Right lobe of liver (tissue), 6 donors: ENCODE results near the gene CCDC88B. TPM values are rescaled to one million over a fixed set of nuclear protein-coding genes. Genes with fewer than 3 reads are reported as not detected.

Source experiments
- ATAC-seq, 4 donors: fragments of 200-7000 bp; cut with Tn5 transposase; one replicate each; pipeline ENCODE4 v1.9.1; 2020; ENCODE audit warnings: mild to moderate bottlenecking in 4 of 4, moderate library complexity in 4 of 4
- DNase-seq, 3 donors: peaks; one replicate each; pipeline ENCODE4 v3.0.0-alpha.2; 2020
- H3K27ac ChIP-seq, 3 donors: fragments of 200-600 bp; one replicate each; pipeline ENCODE4 v1.8.0; 2022
- H3K27me3 ChIP-seq, 2 donors: fragments of 200-600 bp; one replicate each; pipeline ENCODE4 v1.8.0; 2022
- H3K36me3 ChIP-seq, 4 donors: fragments of 200-600 bp; sonication (generic) in 1 of 4; one replicate each; pipeline versions ENCODE4 v1.5.1 to v1.8.0; 2017 to 2022; ENCODE audit warnings: control low read depth in 1 of 4
- H3K4me1 ChIP-seq, 4 donors: fragments of 200-600 bp; sonication (generic) in 1 of 4; one replicate each; pipeline versions ENCODE4 v1.5.1 to v1.8.0; 2017 to 2022; ENCODE audit warnings: control low read depth in 1 of 4
- H3K4me3 ChIP-seq, 3 donors: fragments of 200-600 bp; one replicate each; pipeline ENCODE4 v1.8.0; 2022
- H3K9me3 ChIP-seq, 4 donors: fragments of 200-600 bp; sonication (generic) in 1 of 4; one replicate each; pipeline versions ENCODE4 v1.5.1 to v1.8.0; 2017 to 2022; ENCODE audit warnings: control low read depth in 1 of 4
- POLR2A ChIP-seq: fragments of 450-650 bp; IDR thresholded peaks from one replicate; pipeline ENCODE4 v1.6.1; 2017; ENCODE audit warnings: antibody characterized with exemption, mild to moderate bottlenecking
- WGBS: methylation state at CpG from one replicate; pipeline ENCODE4 v1.1.6; 2018; ENCODE audit warnings: low coverage, low lambda C conversion rate; ENCODE audit not compliant: insufficient coverage; ENCODE audit errors: missing lambda C conversion rate; 5-methylcytosine and 5-hydroxymethylcytosine counted together
- intact Hi-C, 2 donors: fragments of 100-400 bp; cut with DNase I; formaldehyde crosslinking; loops; one replicate each; pipeline versions ENCODE4 v1.11.2 to v1.14.1; 2022
- total RNA-seq, 6 experiments: library from RNA; depleted of rRNA in 2 of 6; stranded (reverse); fragments of >200 nt in 2 of 6; fragmentation: NEBNext Ultra II Directional in 3 of 6; extraction: Animal tissue kit (Norgen Biotek cat#: 25700) in 3 of 6; gene quantifications; one replicate each; pipeline versions ENCODE4 v1.1.0 to v1.2.4, GENCODE V29; 2016 to 2023
- TF ChIP-seq, protein P1 (sequence below), 4 donors: fragments of 200-600 bp in 3 of 4; fragments of 450-650 bp in 1 of 4; IDR thresholded peaks; one replicate each; pipeline versions ENCODE4 v1.5.1 to v1.8.0; 2016 to 2022; ENCODE audit warnings: antibody characterized with exemption in 4 of 4, mild to moderate bottlenecking in 2 of 4
- donor health status: DM: no; HTN: yes; CAD: no.
- donor health status: DM: no; HTN: no; CAD: no.
- donor health status: DM: no; HTN: no; CAD: no.
- donor health status: DM: no; HTN: yes; CAD: no.
- donor health status: DM: no; HTN: yes; CAD: no.

CCDC88B gene
- total RNA-seq, 6 experiments from 2014 or later = 2.4 to 10.6 (median 4.9) TPM

DNA sequence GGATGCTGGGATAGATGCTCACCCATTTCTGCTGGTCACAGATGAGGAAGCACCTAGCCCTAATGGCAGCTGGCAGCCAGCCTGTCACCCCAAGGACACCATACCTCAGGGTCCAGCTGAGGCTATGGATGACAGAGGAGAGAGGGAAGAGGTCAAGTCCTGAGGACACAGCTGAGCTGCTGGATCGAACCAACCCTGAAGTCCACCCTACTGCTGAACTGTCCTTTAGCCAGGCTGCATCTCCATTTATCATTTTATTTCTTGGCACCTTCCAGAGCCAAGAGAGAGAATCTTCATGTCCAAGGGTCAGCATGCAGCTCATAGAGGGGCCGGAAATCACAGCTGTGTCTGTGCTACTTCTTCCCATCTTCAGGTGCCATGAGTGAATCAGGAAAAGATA lies 49.8 kb downstream of the CCDC88B start:
- H3K27ac ChIP-seq = no peak overlapping the region
- H3K4me3 ChIP-seq = no peak overlapping the region
- H3K4me1 ChIP-seq = no peaks in the 10 kb centered on the region
- 90% methylated on average over 2 of the region's 2 CpGs for WGBS
- ATAC-seq (no peak), DNase-seq (no peak)
- no peaks in the 10 kb centered on the region for H3K9me3 ChIP-seq
- intact Hi-C loops = no loop called here
- no peaks in the 10 kb centered on the region for H3K36me3 ChIP-seq
- no peaks in the 10 kb centered on the region for H3K27me3 ChIP-seq
- TF ChIP-seq POLR2A = no peak
- TF ChIP-seq, protein P1, sequence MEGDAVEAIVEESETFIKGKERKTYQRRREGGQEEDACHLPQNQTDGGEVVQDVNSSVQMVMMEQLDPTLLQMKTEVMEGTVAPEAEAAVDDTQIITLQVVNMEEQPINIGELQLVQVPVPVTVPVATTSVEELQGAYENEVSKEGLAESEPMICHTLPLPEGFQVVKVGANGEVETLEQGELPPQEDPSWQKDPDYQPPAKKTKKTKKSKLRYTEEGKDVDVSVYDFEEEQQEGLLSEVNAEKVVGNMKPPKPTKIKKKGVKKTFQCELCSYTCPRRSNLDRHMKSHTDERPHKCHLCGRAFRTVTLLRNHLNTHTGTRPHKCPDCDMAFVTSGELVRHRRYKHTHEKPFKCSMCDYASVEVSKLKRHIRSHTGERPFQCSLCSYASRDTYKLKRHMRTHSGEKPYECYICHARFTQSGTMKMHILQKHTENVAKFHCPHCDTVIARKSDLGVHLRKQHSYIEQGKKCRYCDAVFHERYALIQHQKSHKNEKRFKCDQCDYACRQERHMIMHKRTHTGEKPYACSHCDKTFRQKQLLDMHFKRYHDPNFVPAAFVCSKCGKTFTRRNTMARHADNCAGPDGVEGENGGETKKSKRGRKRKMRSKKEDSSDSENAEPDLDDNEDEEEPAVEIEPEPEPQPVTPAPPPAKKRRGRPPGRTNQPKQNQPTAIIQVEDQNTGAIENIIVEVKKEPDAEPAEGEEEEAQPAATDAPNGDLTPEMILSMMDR (IDR thresholded peaks at IDR 0.05) = no peak

GRCh38 chr11:64390558-64390957 lies 50.6 kb downstream of the CCDC88B start:
- Histone ChIP-seq H3K9me3 (no peaks in the 10 kb centered on the region), H3K4me1 (no peaks in the 10 kb centered on the region), H3K27ac (no peak overlapping the region), H3K4me3 (no peak overlapping the region), H3K36me3 (no peaks in the 10 kb centered on the region), H3K27me3 (no peaks in the 10 kb centered on the region)
- ATAC-seq (no peak), DNase-seq (no peak)
- 83% methylated on average over 2 of the region's 3 CpGs for WGBS
- intact Hi-C loops = no loop called here
- TF ChIP-seq, protein P1 (IDR thresholded peaks at IDR 0.05) = no peak
- TF ChIP-seq POLR2A = no peak

- Histone ChIP-seq H3K9me3 (no peaks in the 10 kb centered on the region), H3K36me3 (no peaks in the 10 kb centered on the region), H3K27me3 (no peaks in the 10 kb centered on the region), H3K4me3 (no peak overlapping the region), H3K27ac (no peak overlapping the region), H3K4me1 (no peaks in the 10 kb centered on the region)
- TF ChIP-seq POLR2A = no peak
- TF ChIP-seq, protein P1 (IDR thresholded peaks at IDR 0.05) = no peak
- intact Hi-C loops = no loop called here
- 100% methylated on average over 3 of the region's 3 CpGs for WGBS
- DNase-seq (no peak), ATAC-seq (no peak)
Observed at GRCh38 chr11:64391839-64392238, 51.8 kb downstream of the CCDC88B start.

DNA sequence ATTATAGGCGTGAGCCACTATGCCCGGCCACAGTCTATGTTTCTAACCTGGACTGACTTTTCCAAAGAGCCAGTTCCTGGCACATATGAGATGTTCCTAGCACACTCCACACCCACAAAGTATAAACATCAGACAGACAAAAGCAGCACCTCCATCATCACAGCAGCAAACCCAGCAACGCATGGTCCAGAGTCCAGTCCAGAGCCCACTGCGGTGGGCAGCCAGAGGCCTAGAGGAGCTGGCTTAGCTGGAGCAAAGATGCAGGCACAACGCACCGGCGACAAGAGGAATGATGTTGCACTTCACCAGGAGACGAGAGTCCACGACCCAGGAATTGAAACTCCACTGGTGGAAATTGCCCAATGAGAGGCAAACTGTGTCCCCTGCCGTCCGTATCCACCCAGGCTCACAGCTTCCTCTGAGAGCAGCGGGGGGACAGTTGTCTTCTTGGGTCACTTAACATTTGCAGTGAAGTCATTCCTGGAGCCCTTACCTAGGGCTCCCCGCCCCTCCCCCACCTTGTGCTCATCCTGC lies 55.6 kb downstream of the CCDC88B start:
- TF ChIP-seq, protein P1 (IDR thresholded peaks at IDR 0.05) = no peak
- no peak for TF ChIP-seq POLR2A
- WGBS = 21% methylated on average over 5 of the region's 13 CpGs
- DNase-seq (no peak), ATAC-seq (peak; percentile 43 to 71 (median 52))
- intact Hi-C loops = no loop called here
- Histone ChIP-seq H3K36me3 (no peaks in the 10 kb centered on the region), H3K27me3 (no peaks in the 10 kb centered on the region), H3K9me3 (no peaks in the 10 kb centered on the region), H3K4me3 (no peak overlapping the region), H3K4me1 (no peaks in the 10 kb centered on the region), H3K27ac (no peak overlapping the region)
